Osteoblast (primary cell): ENCODE results near the gene CEP63. TPM values are rescaled to one million over a fixed set of nuclear protein-coding genes. Genes with fewer than 3 reads are reported as not detected.
"Not testable (repeated sequence)": the region's sequence is repeated elsewhere in the genome, so short reads cannot be mapped to it uniquely, and the experiment has no call there.

ENCODE experiments used
- DNase-seq: peaks from one replicate; pipeline ENCODE4 v3.0.0; 2011; ENCODE audit warnings: low spot score, mixed read lengths; ENCODE audit not compliant: insufficient read length; ENCODE audit errors: missing footprints
- H2AFZ ChIP-seq: 2 replicates; pipeline ENCODE4 v1.6.0; 2011; ENCODE audit warnings: mild to moderate bottlenecking, low read length
- H3K27ac ChIP-seq: 2 replicates; pipeline ENCODE4 v1.5.1; 2011; ENCODE audit warnings: mild to moderate bottlenecking, low read depth, low read length, moderate library complexity
- H3K27me3 ChIP-seq: 2 replicates; pipeline ENCODE4 v1.6.0; 2012; ENCODE audit warnings: mild to moderate bottlenecking, control low read depth, inconsistent platforms, low read length, moderate library complexity; ENCODE audit not compliant: insufficient read depth
- H3K36me3 ChIP-seq: 2 replicates; pipeline ENCODE4 v1.5.1; 2011; ENCODE audit warnings: mild to moderate bottlenecking, low read length, control low read depth, moderate library complexity; ENCODE audit not compliant: insufficient read depth
- H3K4me1 ChIP-seq: 2 replicates; pipeline ENCODE4 v1.5.1; 2011; ENCODE audit warnings: mild to moderate bottlenecking, low read length, control low read depth, moderate library complexity; ENCODE audit not compliant: insufficient read depth
- H3K4me2 ChIP-seq: 2 replicates; pipeline ENCODE4 v1.6.0; 2011; ENCODE audit warnings: mild to moderate bottlenecking, low read length; ENCODE audit not compliant: insufficient read depth
- H3K4me3 ChIP-seq: fragments of 200-600 bp; sonication (generic); 3 replicates; pipeline ENCODE4 v1.5.1; 2012; ENCODE audit warnings: mild to moderate bottlenecking, low read length, inconsistent platforms; ENCODE audit not compliant: insufficient read depth
- H3K79me2 ChIP-seq: 2 replicates; pipeline ENCODE4 v1.6.0; 2012; ENCODE audit warnings: mild to moderate bottlenecking, low read length, control low read depth, inconsistent platforms; ENCODE audit not compliant: insufficient read depth
- H3K9me3 ChIP-seq: 2 replicates; pipeline ENCODE4 v1.5.1; 2011; ENCODE audit warnings: low read depth, low read length, control low read depth
- H4K20me1 ChIP-seq: 2 replicates; pipeline ENCODE4 v1.6.0; 2012; ENCODE audit warnings: mild to moderate bottlenecking, low read length, control low read depth; ENCODE audit not compliant: insufficient read depth
- CTCF ChIP-seq: IDR thresholded peaks from 2 replicates; pipeline ENCODE4 v1.5.1; 2011; ENCODE audit warnings: mild to moderate bottlenecking, low read depth, low read length, moderate library complexity; ENCODE audit errors: extremely low read depth
- total RNA-seq: library from RNA; depleted of rRNA; stranded (reverse); fragments of >200 nt; gene quantifications from 2 replicates; pipeline ENCODE4 v1.2.3, GENCODE V29; 2012

The CEP63 gene
- total RNA-seq, 1 donor, result 15.9 TPM

DNA sequence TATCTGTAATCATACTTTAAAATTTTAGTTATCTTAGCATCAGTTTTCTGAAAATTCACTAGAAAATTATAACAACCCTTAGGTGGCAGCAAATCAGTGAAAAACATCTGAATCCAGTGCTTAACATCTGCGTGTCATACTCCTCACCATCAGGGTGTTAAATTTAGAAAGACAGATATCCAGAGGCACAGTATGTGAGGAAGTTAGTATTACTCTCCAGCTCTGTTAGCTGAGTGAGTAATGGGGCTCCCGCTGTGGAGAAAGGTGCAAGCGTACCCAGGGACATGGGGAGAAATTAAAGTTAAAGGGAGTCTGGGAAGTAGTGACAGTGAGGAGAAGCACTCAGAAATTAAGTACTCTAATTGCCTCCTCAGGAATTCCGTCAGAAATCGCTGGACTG is 50.9 kb downstream of the CEP63 start:
- TF ChIP-seq CTCF, result no peak

DNA sequence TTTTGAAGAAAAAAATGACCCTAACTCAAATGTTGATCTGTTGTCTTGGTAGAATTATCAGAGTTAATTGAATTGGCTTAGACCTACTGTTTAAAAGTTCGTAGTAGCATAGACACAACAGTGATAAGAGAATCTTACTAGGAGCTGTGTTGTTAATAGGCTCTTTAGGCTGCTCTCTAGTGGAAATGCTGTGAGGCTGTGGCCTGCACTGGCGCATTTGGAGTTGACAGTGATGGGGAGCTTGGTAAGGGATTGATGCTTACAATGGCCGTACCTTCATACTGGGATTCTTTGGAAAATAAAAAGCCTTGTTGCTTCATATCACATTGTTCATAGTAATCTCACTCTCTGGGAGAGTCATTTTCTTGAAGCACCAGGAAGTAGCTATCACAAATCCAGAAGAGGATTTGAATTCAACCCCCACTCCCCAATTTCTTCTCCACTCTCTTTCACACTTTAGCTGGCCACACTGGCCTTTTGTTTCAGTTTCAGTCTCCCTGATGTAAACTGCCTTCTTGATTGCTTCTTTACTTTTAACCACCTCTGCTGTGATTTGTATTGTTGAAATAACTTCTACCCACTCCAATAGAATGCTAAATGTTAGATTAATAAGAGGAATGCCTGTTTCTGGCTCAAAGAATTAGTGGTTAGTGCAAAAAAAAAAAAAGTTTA is 56.6 kb downstream of the CEP63 start:
- H3K9me3 ChIP-seq, result no peaks in the 10 kb centered on the region
- no peak overlapping the region for H3K4me2 ChIP-seq
- H3K27me3 ChIP-seq, result no peaks in the 10 kb centered on the region
- H4K20me1 ChIP-seq, result no peaks in the 10 kb centered on the region
- no peak overlapping the region for H3K4me3 ChIP-seq
- TF ChIP-seq CTCF, result no peak
- H3K4me1 ChIP-seq, result no peaks in the 10 kb centered on the region
- peaks cover 13% of the 10 kb centered on the region for H3K36me3 ChIP-seq
- no peaks in the 10 kb centered on the region for H3K79me2 ChIP-seq
- no peak overlapping the region for H2AFZ ChIP-seq
- H3K27ac ChIP-seq, result no peak overlapping the region
- DNase-seq, result no peak

More for the DNA sequence above, 50.9 kb downstream of the CEP63 start:
- Histone ChIP-seq H3K4me1 (no peaks in the 10 kb centered on the region), H3K4me2 (no peak overlapping the region), H4K20me1 (no peaks in the 10 kb centered on the region), H3K79me2 (no peaks in the 10 kb centered on the region), H2AFZ (no peak overlapping the region), H3K27ac (no peak overlapping the region), H3K36me3 (peaks cover 6% of the 10 kb centered on the region), H3K27me3 (no peaks in the 10 kb centered on the region), H3K9me3 (no peaks in the 10 kb centered on the region), H3K4me3 (no peak overlapping the region)
- DNase-seq, result no peak

DNA sequence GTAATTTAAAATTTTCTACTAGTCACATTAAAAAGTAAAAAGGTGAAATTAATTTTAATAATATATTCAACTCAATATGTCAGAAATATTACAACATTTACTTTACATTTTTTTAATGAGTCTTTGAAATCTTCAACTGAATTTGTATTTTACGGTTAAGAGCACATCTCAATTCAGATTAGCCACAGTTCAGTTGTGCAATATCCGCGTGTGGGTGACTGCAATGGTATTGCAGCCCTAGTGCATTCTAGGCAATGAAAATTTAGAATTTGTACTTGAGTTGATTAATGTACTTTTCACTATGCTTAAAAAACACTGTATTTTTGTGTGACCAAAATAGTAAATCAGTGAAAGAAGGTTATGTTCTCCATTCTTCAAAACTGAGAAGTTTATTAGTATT is 57.3 kb downstream of the CEP63 start:
- no peaks in the 10 kb centered on the region for H3K79me2 ChIP-seq
- no peak for DNase-seq
- H4K20me1 ChIP-seq, result no peaks in the 10 kb centered on the region
- peaks cover 7% of the 10 kb centered on the region for H3K36me3 ChIP-seq
- no peaks in the 10 kb centered on the region for H3K27me3 ChIP-seq
- H3K4me3 ChIP-seq, result no peak overlapping the region
- no peak overlapping the region for H3K4me2 ChIP-seq
- no peaks in the 10 kb centered on the region for H3K4me1 ChIP-seq
- H3K27ac ChIP-seq, result no peak overlapping the region
- no peaks in the 10 kb centered on the region for H3K9me3 ChIP-seq
- H2AFZ ChIP-seq, result no peak overlapping the region
- no peak for TF ChIP-seq CTCF

DNA sequence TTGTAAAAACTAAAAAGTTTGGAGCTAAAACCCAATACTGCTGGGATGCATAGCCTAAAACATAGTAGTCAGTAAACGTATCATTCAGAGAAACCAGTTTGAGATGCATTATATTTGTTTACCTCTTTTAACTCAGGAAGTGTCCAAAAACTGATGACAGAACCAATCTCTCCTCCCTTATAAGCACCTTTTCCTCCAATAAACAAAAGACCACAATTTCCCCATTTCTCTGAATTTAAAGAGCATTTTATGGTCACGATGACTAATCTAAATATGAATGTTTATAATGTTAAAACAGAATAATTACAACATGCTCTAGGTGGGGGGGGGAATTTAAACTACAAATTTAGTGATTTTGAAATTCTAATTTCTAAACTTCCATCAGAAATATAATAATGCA is 58.5 kb downstream of the CEP63 start:
- H3K27ac ChIP-seq, result no peak overlapping the region
- no peak for TF ChIP-seq CTCF
- H3K79me2 ChIP-seq, result no peaks in the 10 kb centered on the region
- no peak overlapping the region for H3K4me3 ChIP-seq
- no peaks in the 10 kb centered on the region for H3K27me3 ChIP-seq
- H3K4me2 ChIP-seq, result no peak overlapping the region
- H3K4me1 ChIP-seq, result no peaks in the 10 kb centered on the region
- H3K36me3 ChIP-seq, result peaks cover 7% of the 10 kb centered on the region
- no peaks in the 10 kb centered on the region for H4K20me1 ChIP-seq
- H3K9me3 ChIP-seq, result no peaks in the 10 kb centered on the region
- DNase-seq, result no peak
- H2AFZ ChIP-seq, result no peak overlapping the region

DNA sequence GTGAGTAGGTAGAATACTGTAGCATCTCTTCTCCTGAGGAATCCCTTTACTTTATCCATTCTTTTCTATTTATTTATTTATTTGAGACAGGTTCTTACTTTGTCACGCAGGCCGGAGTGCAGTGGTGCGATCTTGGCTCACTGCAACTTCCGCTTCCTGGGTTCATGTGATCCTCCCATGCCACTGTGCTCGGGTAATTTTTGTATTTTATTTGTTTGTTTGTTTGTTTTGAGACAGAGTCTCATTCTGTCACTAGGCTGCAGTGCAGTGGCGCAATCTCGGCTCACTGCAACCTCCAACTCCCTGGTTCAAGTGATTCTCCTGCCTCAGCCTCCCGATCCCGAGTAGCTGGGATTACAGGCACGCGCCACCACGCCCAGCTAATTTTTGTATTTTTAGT is 58.9 kb downstream of the CEP63 start:
- H3K4me3 ChIP-seq, H4K20me1 ChIP-seq, H3K27ac ChIP-seq, H3K36me3 ChIP-seq, H3K79me2 ChIP-seq, H2AFZ ChIP-seq, H3K27me3 ChIP-seq, DNase-seq, H3K4me2 ChIP-seq, H3K9me3 ChIP-seq, H3K4me1 ChIP-seq: not testable (repeated sequence)
